IMR-90 (cell line): ENCODE measurements around the gene ANO9. TPM values are rescaled to one million over a fixed set of nuclear protein-coding genes. Genes with fewer than 3 reads are reported as not detected.

Experiments used
- ATAC-seq: fragments of 200-7000 bp; cut with Tn5 transposase; 2 replicates; pipeline ENCODE4 v1.9.1; 2020; ENCODE audit warnings: low read depth, mild to moderate bottlenecking, moderate library complexity
- BruUV-seq: library from RNA; stranded (reverse); fragments of 400-500 nt; replicated peaks from 2 replicates; lab custom pipeline; 2021; lab: Mats Ljungman, UMichigan
- CTCF ChIA-PET: fragments of 300-600 bp; formaldehyde crosslinking; extraction: SDS; loops from one replicate; lab custom pipeline; 2021; ENCODE audit warnings: antibody characterized with exemption; lab: Yijun Ruan, JAX
- POLR2A ChIA-PET: fragments of 300-600 bp; sonication (Branson Sonifier 250); formaldehyde crosslinking; loops from one replicate; lab custom pipeline; 2022; ENCODE audit warnings: antibody characterized with exemption; ENCODE audit not compliant: unreplicated experiment; lab: Charles Lee
- DNase-seq: peaks from one replicate; pipeline ENCODE4 v3.0.0; 2013
- H2AFZ ChIP-seq: replicated peaks from 2 replicates; pipeline ENCODE3; 2013; ENCODE audit warnings: low read length, mild to moderate bottlenecking; ENCODE audit not compliant: poor library complexity
- H2AK5ac ChIP-seq: 2 replicates; pipeline ENCODE4 v1.6.1; 2013; ENCODE audit warnings: low read depth, low read length, inconsistent platforms
- H2AK9ac ChIP-seq: replicated peaks from 2 replicates; pipeline ENCODE3; 2013; ENCODE audit warnings: mild to moderate bottlenecking, low read depth, low read length, moderate library complexity; ENCODE audit not compliant: poor library complexity
- H2BK120ac ChIP-seq: 2 replicates; pipeline ENCODE4 v1.6.1; 2013; ENCODE audit warnings: low read depth, low read length, inconsistent platforms
- H2BK15ac ChIP-seq: 3 replicates; pipeline ENCODE4 v1.6.1; 2013; ENCODE audit warnings: low read depth, low read length, inconsistent platforms
- H2BK20ac ChIP-seq: 2 replicates; pipeline ENCODE4 v1.6.1; 2013; ENCODE audit warnings: low read depth, mild to moderate bottlenecking, inconsistent platforms, low read length, moderate library complexity
- H2BK5ac ChIP-seq: 2 replicates; pipeline ENCODE4 v1.6.1; 2013; ENCODE audit warnings: mild to moderate bottlenecking, low read depth, low read length, inconsistent platforms; ENCODE audit not compliant: poor library complexity, severe bottlenecking
- H3K14ac ChIP-seq: replicated peaks from 2 replicates; pipeline ENCODE4 v1.6.1; 2013; ENCODE audit warnings: low read depth, low read length, inconsistent platforms
- H3K18ac ChIP-seq: 2 replicates; pipeline ENCODE4 v1.6.1; 2013; ENCODE audit warnings: low read depth, low read length, control low read depth
- H3K23ac ChIP-seq: 2 replicates; pipeline ENCODE4 v1.6.1; 2013; ENCODE audit warnings: low read depth, low read length, inconsistent platforms
- H3K27ac ChIP-seq: 2 replicates; pipeline ENCODE4 v1.5.1; 2013; ENCODE audit warnings: mild to moderate bottlenecking, control low read depth, low read length; ENCODE audit not compliant: insufficient read depth
- H3K27me3 ChIP-seq: 2 replicates; pipeline ENCODE4 v1.6.1; 2013; ENCODE audit warnings: low read length; ENCODE audit not compliant: control insufficient read depth, insufficient read depth
- H3K36me3 ChIP-seq: 2 replicates; pipeline ENCODE4 v1.6.1; 2013; ENCODE audit warnings: low read length, mixed read lengths; ENCODE audit not compliant: control insufficient read depth, insufficient read depth
- H3K4ac ChIP-seq: 2 replicates; pipeline ENCODE4 v1.6.1; 2013; ENCODE audit warnings: low read depth, low read length, inconsistent platforms
- H3K4me1 ChIP-seq: 2 replicates; pipeline ENCODE4 v1.6.1; 2013; ENCODE audit warnings: low read length, mixed read lengths; ENCODE audit not compliant: control insufficient read depth, insufficient read depth
- H3K4me2 ChIP-seq: 2 replicates; pipeline ENCODE4 v1.6.1; 2013; ENCODE audit warnings: low read depth, mild to moderate bottlenecking, control low read depth, low read length, moderate library complexity
- H3K4me3 ChIP-seq: 2 replicates; pipeline ENCODE4 v1.5.1; 2013; ENCODE audit warnings: low read depth, mild to moderate bottlenecking, control low read depth, low read length, moderate library complexity; ENCODE audit not compliant: insufficient read depth
- H3K56ac ChIP-seq: 2 replicates; pipeline ENCODE4 v1.6.1; 2013; ENCODE audit warnings: low read length, inconsistent platforms; ENCODE audit not compliant: insufficient read depth; ENCODE audit errors: extremely low read depth
- H3K79me1 ChIP-seq, 2 experiments: 2 replicates each; pipeline ENCODE4 v1.6.1; 2013; ENCODE audit warnings: low read length in 2 of 2, inconsistent platforms in 1 of 2, low read depth in 1 of 2
- H3K9ac ChIP-seq: 2 replicates; pipeline ENCODE4 v1.6.1; 2013; ENCODE audit warnings: low read depth, low read length, control low read depth
- H3K9me1 ChIP-seq: 2 replicates; pipeline ENCODE4 v1.6.1; 2013; ENCODE audit warnings: low read length, inconsistent platforms; ENCODE audit not compliant: insufficient read depth
- H3K9me3 ChIP-seq: 2 replicates; pipeline ENCODE4 v1.6.1; 2013; ENCODE audit warnings: low read length; ENCODE audit not compliant: control insufficient read depth, insufficient read depth
- H4K20me1 ChIP-seq: 2 replicates; pipeline ENCODE4 v1.6.1; 2013; ENCODE audit warnings: low read length, inconsistent platforms; ENCODE audit not compliant: insufficient read depth
- H4K5ac ChIP-seq: 2 replicates; pipeline ENCODE4 v1.6.1; 2013; ENCODE audit warnings: mild to moderate bottlenecking, low read depth, low read length, control low read depth
- H4K8ac ChIP-seq, 2 experiments: 2 replicates each; pipeline ENCODE4 v1.6.1; 2013; ENCODE audit warnings: low read depth in 2 of 2, low read length in 2 of 2, control low read depth in 1 of 2, inconsistent platforms in 1 of 2
- H4K91ac ChIP-seq: 2 replicates; pipeline ENCODE4 v1.6.1; 2013; ENCODE audit warnings: low read depth, low read length, inconsistent platforms; ENCODE audit not compliant: insufficient read depth
- CEBPB ChIP-seq: IDR thresholded peaks from 2 replicates; pipeline ENCODE4 v1.6.1; 2012; ENCODE audit warnings: low read depth, low read length, improper control_type of control experiment
- CHD1 ChIP-seq: IDR thresholded peaks from 2 replicates; pipeline ENCODE4 v1.6.1; 2012; ENCODE audit warnings: low read depth, low read length, improper control_type of control experiment
- NFE2L2 ChIP-seq: fragments of 150-350 bp; IDR thresholded peaks from 2 replicates; pipeline ENCODE4 v1.6.1; 2016; ENCODE audit warnings: low read depth, mild to moderate bottlenecking, low read length
- RCOR1 ChIP-seq: IDR thresholded peaks from 2 replicates; pipeline ENCODE4 v1.6.1; 2012; ENCODE audit warnings: mild to moderate bottlenecking, low read length, improper control_type of control experiment; ENCODE audit not compliant: insufficient replicate concordance
- RFX5 ChIP-seq: IDR thresholded peaks from 2 replicates; pipeline ENCODE4 v1.8.0; 2012; ENCODE audit warnings: low read depth, mild to moderate bottlenecking, low read length, moderate library complexity
- WGBS, 2 experiments: methylation state at CpG; one replicate each; pipeline versions ENCODE4 v1.1.5 to v1.1.7; 2013; ENCODE audit warnings: missing lambda C conversion rate in 2 of 2; ENCODE audit not compliant: insufficient read length in 1 of 2; ENCODE audit errors: extremely low coverage in 2 of 2; 5-methylcytosine and 5-hydroxymethylcytosine counted together
- dilution Hi-C: fragments of 300-500 bp; cut with HindIII; formaldehyde crosslinking; loops from one replicate; pipeline ENCODE4 v1.14.3; 2018; ENCODE audit warnings: low sequenced_read_pairs; ENCODE audit not compliant: unreplicated experiment
- in situ Hi-C: fragments of 300-500 bp; cut with MboI; formaldehyde crosslinking; loops from 3 replicates; pipeline ENCODE4 v1.14.3; 2019; ENCODE audit warnings: low sequenced_read_pairs, inconsistent platforms, mixed read lengths
- intact Hi-C: fragments of 100-400 bp; cut with micrococcal nuclease; formaldehyde crosslinking; loops from 2 replicates; pipeline ENCODE4 v1.10.0; 2022
- polyA plus RNA-seq, 3 experiments: library from polyadenylated mRNA; depleted of rRNA; stranded (reverse); fragments of >200 nt; gene quantifications; 2 replicates each; pipeline ENCODE4 v1.2.3, GENCODE V29; 2012; ENCODE audit warnings: low replicate concordance in 1 of 3
- total RNA-seq: library from RNA; depleted of rRNA; stranded (reverse); fragments of >200 nt; gene quantifications from 2 replicates; pipeline ENCODE4 v1.2.3, GENCODE V29; 2012
- TF ChIP-seq, protein P1 (sequence below): conservative IDR thresholded peaks from 2 replicates; pipeline ENCODE4 v1.5.1; 2012; ENCODE audit warnings: mild to moderate bottlenecking, low read depth, low read length, improper control_type of control experiment

The ANO9 gene
- total and polyA plus RNA-seq, 2 of the 4 experiments (the other 2 are of a cell fraction): not detected

DNA sequence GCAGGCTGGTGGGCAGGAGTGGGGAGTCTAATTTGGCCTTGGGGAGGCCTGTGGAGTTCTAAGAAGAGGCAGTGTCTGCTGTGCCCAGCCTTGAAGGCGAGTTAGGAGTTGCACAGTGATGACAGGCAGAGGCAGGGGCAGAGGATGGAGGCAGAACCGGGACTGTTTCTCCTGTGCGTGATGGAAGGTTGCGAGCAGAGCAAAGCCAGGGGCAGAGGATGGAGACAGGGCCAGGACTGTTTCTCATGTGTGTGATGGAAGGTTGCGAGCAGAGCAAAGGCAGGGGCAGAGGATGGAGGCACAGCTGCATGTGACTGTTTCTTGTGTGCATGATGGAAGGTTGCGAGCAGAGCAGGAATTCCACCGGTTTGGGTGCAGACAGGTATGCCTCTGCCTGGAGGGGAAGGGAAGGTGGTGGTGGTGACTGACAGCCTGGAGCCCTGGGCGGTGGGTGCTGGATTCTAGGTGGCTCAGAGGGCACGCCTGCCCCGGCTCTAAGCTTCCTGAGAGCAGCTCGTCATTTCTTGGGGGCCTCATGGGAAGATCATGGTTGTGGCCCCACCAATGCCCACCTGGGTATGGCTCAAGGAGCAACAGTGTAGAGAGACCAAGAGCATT is 63.8 kb downstream of the ANO9 start:
- Histone ChIP-seq H4K8ac (no peak overlapping the region), H3K4ac (no peak overlapping the region), H3K4me2 (no peak overlapping the region), H2AK9ac (no peak overlapping the region), H3K9me3 (no peaks in the 10 kb centered on the region), H2AK5ac (no peak overlapping the region), H3K23ac (no peak overlapping the region), H3K18ac (no peak overlapping the region), H3K27ac (no peak overlapping the region), H2BK120ac (no peak overlapping the region), H4K20me1 (no peaks in the 10 kb centered on the region), H2BK15ac (no peak overlapping the region), H2AFZ (peak overlapping the region; percentile 51), H4K5ac (no peak overlapping the region), H3K79me1 (no peaks in the 10 kb centered on the region), H3K14ac (no peak overlapping the region), H3K27me3 (no peaks in the 10 kb centered on the region), H3K4me3 (no peak overlapping the region), H2BK5ac (no peak overlapping the region), H3K9ac (no peak overlapping the region), H3K9me1 (no peaks in the 10 kb centered on the region), H3K36me3 (peaks cover 46% of the 10 kb centered on the region), H3K56ac (no peak overlapping the region), H3K4me1 (no peaks in the 10 kb centered on the region), H2BK20ac (no peak overlapping the region), H4K91ac (no peak overlapping the region)
- WGBS, 2 experiments: 86% methylated on average over 7 of the region's 11 CpGs; no CpG with 5 or more reads in 1 of the 2 experiments
- BruUV-seq: no TSS peak
- POLR2A ChIA-PET: no interaction called here
- CTCF ChIA-PET: no interaction called here
- dilution Hi-C loops (no loop called here), intact Hi-C loops (no loop called here), in situ Hi-C loops (no loop called here)
- no peak for TF ChIP-seq RFX5
- TF ChIP-seq CEBPB: no peak
- TF ChIP-seq NFE2L2: no peak
- TF ChIP-seq RCOR1: no peak
- TF ChIP-seq, protein P1, sequence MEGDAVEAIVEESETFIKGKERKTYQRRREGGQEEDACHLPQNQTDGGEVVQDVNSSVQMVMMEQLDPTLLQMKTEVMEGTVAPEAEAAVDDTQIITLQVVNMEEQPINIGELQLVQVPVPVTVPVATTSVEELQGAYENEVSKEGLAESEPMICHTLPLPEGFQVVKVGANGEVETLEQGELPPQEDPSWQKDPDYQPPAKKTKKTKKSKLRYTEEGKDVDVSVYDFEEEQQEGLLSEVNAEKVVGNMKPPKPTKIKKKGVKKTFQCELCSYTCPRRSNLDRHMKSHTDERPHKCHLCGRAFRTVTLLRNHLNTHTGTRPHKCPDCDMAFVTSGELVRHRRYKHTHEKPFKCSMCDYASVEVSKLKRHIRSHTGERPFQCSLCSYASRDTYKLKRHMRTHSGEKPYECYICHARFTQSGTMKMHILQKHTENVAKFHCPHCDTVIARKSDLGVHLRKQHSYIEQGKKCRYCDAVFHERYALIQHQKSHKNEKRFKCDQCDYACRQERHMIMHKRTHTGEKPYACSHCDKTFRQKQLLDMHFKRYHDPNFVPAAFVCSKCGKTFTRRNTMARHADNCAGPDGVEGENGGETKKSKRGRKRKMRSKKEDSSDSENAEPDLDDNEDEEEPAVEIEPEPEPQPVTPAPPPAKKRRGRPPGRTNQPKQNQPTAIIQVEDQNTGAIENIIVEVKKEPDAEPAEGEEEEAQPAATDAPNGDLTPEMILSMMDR: no peak
- no peak for TF ChIP-seq CHD1
- ATAC-seq: no peak
- no peak for DNase-seq
